ENCODE data around the gene TECTA.
"Not testable (repeated sequence)": the region's sequence is repeated elsewhere in the genome, so short reads cannot be mapped to it uniquely, and the experiment has no call there.

The TECTA gene

DNA sequence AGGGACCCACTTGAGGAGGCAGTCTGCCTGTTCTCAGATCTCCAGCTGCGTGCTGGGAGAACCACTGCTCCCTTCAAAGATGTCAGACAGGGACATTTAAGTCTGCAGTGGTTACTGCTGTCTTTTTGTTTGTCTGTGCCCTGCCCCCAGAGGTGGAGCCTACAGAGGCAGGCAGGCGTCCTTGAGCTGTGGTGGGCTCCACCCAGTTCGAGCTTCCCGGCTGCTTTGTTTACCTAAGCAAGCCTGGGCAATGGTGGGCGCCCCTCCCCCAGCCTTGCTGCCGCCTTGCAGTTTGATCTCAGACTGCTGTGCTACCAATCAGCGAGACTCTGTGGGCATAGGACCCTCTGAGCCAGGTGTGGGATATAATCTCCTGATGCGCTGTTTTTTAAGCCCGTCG, 76.6 kb downstream of the TECTA start:
- not testable (repeated sequence) for DNase-seq (ENCODE audit: low read depth)

DNA sequence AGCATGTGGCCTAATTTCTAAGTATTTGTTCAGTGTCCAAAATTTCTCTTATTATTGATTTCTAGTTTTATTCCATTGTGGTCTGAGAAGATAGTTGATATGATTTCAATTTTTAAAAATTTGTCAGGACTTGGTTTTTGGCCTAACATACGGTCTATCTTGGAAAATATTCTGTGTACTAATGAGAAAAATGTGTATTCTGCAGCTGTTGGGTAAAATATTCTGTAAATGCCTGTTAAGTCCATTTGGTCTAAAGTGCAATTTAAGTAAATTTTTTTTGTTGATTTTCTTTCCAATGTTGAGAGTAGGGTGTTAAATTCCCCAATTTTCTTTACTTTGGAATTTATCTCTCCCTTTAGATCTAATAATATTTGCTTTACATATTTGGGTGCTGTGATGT, 78.3 kb downstream of the TECTA start:
- no peak for DNase-seq (ENCODE audit: low read depth)

DNA sequence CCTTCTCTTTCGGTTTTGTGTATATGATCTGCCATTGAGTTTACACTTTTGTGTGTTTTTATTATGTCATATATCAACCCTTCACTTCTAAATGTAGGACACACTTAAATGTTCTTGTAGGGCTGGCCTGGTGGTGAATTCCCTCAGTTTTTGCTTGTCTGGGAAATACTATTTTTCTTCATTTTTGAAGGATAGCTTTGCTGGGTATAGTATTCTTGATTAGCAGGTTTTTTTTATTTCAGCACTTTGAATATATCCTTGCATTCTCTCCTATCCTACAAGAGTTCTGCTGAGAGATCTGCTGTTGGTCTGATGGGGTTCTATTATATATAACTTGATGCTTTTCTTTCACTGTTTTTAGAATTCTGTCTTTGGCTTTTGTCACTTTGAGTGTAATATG, 79.1 kb downstream of the TECTA start:
- no peak for DNase-seq (ENCODE audit: low read depth)

DNA sequence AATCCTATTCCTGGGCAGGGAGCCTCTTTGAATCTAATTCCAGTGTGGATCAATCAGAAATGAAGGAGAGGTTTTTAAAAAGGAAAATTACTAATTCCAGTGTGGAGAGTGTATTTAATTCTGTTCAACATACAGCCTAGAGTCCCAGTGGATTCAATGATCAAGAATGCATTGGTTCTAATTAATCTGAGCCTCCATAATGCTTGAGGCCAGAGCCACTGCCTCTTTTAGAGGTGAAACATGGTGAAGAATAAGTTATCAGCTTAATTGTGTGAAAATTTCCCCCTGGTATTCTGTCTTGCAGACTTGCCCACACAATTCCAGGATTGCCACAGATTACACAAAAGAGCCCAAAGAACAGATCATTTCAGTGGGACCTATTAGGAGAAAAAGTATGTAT, 87.7 kb downstream of the TECTA start:
- DNase-seq (ENCODE audit: low read depth): no peak

DNA sequence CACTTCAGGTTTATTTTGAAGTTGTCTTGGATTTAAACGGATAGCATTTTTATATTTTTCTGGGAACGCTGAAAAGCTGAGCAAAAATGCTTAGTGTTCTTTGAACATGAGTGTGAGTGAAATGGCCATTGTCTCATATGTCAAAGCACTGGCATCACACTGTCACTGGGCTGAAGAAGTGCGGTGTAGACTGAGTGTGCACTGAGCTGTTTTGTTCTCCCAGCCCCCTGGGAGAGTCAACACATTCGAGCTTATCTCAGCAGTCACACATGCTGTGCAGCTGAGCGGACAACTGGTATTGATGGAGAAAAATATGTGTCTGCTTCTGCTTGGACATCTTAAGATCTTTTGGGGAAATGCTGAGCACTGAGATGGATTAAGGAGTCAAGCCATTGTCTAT, 90.8 kb downstream of the TECTA start:
- no peak for DNase-seq (ENCODE audit: low read depth)

DNA sequence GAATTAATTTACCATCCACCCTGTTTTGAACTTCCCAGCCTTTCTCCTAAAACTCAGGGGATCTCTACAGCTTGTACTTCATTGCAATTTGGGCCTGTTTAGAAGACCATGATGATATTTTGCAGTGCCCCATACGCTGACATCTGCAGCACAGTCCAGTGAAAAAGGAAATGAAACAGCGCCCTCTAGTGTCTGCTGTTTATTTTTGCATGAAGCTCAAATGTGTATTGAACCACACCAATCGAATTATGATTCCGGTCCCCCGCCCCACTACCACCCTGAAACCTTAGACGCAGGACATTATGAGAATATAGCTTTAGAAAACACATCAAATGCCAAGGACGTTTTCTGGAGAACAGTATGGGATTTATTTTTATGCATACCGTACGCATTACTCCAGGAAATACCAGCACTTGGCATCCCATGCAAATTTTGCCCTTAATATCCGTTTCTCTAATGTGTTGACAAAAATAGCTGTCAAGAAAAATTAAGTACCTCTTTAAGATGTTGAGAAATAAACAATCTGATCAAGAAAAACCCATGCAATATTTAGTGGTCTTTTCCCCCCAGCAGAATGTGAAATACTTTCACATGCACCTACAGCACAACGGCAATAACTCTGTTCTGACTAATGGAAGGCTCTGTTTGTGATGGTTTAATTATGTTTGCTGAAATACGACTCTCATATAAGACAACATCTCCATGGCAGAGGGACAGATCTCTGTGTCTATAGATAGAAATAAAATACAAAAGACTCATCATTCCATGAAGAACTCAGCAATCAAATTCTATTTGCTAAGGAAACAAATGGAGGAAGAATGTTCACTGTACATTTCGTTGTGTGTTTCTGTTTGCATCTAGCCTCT, 93.9 kb downstream of the TECTA start:
- no peak for DNase-seq (ENCODE audit: low read depth)

DNA sequence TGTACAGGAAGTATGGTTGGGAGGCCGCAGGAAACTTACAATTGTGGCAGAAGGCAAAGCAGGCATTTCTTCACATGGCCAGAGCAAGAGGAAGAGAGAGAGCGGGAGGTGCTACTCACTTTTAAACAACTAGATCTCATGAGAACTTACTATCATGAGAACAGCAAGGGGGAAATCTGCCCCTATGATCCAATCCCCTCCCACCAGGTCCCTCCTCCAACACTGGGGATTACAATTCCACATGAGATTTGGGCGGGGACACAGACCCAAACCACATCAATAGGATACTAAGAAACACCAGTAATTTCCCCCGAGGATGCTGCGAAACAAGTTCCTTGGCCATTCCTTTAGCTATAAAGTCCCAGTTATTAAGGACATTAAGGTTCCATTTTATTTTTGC, 97.4 kb downstream of the TECTA start:
- DNase-seq (ENCODE audit: low read depth): no peak

DNA sequence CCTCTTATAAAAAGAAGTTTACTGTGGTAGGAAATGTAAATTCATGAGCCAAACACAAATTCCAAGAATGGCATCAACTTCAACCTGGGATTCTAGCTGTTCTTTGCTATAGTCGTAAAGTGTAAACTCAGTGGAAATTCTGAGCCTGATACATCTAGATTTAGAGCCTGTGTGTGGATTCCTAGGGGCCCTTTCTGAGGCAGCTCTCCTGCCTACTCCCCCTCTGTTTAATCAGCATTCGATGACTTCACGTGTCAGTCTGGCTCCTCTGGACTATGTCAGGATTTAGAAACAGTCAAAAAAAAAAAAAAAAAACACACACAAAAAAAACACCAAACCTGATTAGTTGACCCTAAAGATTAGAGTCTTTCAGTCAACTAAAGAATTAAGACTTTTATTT, 98.5 kb downstream of the TECTA start:
- no peak for DNase-seq (ENCODE audit: low read depth)

DNA sequence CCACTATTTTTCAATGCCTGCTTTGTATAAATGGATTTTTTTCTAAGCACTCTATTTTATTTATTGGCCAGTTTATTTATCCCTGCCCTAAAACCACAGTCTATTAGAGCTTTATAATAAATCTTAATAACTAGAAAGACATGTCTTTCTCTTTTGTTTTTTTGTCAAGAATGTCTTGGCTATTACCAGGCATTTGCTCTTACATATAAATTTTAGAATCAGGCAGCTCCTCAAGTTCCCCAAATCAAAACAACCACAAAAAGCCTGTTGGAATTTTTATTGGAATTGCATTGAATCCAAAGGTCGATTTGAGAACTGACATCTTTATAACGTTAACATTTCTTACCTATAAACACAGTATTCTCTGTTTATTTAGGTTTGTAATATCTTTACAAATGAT, 105.8 kb downstream of the TECTA start:
- no peak for DNase-seq (ENCODE audit: low read depth)

DNA sequence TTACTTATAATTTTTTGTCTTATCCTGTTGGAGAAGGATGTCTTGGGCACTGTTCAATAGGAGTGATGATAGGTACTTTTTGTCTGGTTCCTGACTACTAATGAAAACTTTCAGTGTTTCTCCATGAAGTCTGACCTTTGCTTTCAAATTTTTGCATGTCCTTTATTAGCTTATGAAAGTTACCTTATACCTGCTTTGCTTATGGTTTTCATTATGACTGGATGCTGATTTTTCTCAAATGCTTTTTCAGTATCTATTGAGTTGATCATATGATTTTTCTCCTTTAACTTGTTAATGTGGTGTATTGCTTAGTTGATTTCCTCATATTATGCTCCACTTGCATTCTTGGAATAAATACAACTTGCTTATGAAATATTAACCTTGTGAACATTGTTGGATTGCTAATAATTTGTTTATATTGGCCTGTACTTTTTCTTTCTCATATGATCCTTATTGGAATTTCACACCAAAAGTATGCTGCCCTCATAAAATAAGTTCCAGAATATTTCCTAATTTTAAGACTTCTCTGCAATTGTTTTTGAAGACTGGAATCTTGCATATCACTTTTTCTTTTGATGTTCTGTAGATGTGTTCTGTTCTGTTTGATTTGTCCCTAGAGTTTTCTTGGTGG, 106.6 kb downstream of the TECTA start:
- DNase-seq (ENCODE audit: low read depth): no peak

DNA sequence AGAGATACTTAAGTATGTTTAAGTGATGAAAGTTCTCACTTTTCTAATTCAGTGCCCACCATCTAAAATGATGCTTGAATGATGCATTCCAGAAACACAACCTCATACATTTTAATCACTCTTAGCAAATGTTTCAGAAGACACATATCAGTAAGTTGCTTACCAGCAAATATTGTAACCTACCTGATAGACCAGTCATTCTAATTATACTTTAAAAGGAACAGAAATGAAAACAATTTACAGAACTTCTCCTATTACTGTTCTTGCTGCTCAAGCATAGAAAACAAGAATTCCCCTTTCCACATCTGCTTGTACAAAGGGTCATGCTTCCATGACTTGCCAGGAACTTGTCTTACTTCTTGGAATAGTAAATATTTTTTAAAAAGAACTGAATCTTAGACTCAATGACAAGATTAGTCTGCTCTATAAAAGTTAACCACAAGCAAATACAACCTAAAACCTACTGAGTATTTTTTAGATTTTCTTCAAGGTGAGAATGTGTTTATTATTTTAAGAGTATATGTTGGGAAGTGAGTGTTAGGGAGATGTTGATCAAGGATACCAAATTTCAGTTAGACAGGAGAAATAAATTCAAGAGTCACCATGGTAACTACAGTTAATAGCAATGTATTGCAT, 109.5 kb downstream of the TECTA start:
- DNase-seq (ENCODE audit: low read depth): no peak

DNA sequence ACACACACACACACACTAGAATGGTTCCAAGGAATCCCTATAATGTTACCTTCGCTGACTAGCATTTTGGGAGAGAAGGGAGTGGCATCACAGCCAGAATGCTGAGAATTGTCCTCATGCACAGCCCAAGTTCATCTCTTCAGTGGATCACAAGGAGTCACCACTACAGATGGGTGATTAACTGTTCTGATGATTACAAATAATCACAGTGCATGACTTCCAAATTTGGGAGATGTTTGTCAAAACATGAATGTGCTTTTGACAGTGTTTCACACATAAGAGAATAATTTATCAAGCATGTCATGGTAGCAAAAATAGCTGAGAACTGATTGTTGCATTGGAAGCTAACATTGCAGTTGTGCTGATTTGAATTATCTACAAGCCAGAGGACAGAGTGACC, 110.6 kb downstream of the TECTA start:
- DNase-seq (ENCODE audit: low read depth): no peak

DNA sequence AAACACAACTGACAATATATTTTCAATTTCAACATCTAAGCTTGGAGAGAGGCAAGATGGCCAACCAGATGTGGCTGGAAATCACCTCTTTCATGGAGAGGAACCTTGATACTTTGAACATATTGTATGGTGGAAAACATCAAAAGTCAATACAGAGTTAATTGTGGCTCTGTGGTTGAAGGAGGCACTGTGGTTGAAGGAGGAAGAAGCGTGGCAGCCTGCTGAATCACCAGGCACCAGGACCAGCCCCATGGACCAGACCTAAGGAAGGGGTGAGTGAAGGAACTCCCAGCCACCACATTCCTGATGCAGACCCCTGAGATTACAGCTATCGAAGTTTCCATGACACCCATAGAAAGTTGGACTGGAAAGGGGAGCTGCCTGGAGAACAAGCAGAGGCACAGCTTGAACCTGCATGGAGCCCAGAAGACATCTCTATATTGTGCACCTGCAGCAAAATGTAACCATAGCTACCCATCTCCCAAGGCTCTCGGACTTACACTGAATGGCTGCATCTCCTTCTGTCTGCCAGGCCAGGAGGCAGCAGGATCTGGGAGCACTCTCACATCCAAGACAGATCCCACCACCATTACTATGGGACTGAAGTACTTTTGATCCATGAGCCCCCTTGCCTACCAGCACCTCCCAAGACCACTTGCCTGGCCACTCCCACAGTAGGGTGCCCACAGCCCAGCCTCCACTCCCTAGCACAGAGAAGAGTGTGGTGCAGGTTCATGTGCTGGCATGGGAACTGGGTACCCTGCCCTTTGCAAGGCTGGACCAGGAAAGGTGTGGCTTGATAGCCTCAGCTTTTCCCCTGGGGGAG, 111.7 kb downstream of the TECTA start:
- DNase-seq (ENCODE audit: low read depth): no peak

DNA sequence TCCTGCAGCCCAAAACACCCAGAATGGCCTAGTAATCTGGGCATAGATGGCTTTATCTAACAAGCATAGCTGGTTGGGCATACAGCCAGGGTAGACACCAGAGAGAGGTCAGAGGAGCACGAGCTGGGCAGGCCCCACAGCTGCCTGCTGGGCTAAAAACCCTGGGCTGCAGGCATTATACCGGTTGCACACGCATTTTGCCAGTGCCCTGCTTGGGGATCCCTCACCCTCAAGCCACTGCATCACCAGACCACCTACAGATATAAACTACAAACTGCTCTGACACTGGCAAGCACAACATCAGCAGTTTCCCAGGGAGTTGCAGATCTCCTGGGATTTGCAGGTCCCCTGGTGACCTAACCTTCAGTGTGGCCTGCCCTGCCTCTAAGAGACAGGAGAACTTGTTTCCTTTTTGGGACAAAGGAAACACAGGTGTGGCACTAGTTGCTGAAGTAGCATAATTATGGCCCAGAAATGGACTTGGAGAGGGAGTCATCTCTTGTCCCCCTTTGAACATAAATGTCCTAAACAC, 112.4 kb downstream of the TECTA start:
- no peak for DNase-seq (ENCODE audit: low read depth)

DNA sequence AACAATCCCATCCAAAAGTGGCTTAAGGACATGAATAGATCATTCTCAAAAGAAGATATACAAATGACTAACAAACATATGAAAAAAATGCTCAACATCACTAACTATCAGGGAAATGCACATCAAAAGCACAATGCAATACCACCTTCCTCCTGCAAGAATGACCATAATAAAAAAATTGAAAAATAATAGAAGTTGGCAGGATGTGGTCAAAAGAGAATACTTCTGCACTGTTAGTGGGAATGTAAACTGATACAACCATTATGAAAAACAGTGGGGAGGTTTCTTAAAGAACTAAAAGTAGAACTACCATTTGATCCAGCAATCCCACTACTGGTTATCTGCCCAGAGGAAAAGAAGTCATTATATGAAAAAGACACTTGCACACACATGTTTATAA, 113.8 kb downstream of the TECTA start:
- DNase-seq (ENCODE audit: low read depth): no peak

DNA sequence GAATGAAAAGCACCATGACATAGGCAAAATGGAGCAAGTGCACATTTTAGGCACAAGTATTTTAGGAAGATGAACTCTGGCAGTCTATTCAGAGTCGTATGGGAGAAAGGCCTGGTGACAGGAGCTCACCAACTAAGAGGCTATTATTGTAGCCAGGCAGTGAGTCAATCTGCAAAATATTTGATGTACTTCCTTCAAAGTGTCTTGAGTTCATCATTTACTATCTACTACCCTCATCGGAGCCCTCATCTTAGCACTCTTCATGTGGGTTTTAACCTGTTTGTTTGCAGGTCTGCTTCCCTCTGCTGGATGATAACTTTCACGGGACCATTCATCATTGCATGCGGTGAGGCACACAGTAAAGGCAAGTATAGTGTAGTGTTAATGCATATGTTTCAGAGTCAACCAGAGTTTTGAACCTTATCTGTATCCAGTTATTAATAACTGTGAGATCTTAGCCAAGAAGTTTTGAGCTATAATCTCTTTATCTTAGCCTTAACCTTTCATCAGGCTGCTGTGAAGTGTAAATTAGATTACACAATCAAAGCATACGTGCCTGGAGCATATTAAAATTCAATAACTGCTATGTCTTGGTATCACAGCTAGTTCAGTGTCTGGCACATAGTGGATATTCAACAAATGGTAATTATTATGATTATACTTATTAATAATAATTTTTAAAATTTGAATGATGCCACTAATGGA, 120.6 kb downstream of the TECTA start:
- no peak for DNase-seq (ENCODE audit: low read depth)

DNA sequence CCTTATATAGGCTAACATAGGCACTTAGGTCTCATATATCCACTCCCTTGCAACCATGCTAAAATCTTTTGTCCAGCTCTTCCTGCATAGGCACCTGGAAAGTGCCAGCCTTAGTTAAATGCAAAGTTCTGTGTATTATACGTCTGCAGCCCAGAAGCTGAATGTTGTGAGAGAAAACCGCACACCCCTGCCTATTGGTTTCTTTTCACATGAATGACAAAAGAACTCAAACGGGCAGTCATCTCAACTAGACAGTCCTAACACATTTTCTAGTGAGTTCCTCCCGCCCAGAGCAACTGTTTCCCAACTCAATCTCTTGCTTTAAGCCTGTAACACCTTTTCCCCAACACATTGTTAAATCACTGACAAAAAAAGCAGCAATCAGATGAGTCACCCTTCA, 122.1 kb downstream of the TECTA start:
- no peak for DNase-seq (ENCODE audit: low read depth)

DNA sequence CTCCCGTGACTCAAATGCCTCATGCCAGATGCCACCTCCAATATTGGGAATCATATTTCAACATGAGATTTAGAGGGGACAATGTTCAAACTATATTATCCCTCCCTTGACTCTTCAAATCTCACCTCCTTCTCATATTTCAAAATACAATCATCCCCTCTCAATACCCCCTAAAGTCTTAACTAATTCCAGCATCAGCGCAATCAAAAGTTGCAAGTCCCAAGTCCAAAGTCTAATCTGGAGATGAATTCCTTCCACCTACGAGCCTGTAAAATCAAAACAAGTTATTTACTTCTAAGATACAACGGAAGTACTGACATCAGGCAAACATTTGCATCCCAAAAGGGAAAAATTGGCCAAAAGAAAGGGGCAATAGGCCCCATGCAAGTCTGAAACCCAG, 124.3 kb downstream of the TECTA start:
- no peak for DNase-seq (ENCODE audit: low read depth)

DNA sequence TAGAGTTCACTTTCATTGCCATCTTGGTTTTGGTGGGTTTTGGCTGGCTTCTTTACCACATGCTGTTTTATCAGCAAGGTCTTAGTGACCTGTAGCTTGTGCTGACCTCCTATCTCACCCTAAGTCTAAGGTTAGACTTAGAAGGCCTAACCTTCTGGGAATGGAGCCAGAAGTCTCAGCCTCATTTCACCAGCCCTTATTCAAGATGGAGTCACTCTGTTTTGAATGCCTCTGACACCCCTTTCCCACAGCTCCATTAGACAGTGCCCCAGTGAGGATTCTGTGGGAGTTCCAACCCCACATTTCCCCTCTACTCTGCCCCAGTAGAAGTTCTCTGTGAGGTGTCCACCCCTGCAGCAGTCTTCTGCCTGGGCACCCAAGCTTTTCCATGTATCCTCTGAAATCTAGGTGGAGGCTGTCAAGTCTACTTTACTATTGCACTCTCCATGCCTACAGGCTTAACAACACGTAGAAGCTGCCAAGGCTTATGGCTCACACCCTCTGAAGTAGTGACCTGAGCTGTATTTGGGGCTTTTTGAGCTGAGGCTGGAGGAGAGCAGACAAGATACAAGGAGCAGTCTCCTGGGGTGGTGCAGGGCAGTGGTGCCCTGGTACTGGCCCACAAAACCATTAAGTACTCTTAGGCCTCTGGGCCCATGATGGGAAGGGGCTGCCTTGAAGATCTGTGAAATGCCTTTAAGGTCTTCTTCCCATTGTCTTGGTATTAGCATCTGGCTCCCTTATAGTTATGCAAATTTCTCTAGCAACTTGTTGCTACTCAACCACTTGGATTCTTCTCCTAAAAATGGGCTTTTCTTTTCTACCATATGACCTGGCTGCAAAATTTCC, 125.6 kb downstream of the TECTA start:
- no peak for DNase-seq (ENCODE audit: low read depth)

DNA sequence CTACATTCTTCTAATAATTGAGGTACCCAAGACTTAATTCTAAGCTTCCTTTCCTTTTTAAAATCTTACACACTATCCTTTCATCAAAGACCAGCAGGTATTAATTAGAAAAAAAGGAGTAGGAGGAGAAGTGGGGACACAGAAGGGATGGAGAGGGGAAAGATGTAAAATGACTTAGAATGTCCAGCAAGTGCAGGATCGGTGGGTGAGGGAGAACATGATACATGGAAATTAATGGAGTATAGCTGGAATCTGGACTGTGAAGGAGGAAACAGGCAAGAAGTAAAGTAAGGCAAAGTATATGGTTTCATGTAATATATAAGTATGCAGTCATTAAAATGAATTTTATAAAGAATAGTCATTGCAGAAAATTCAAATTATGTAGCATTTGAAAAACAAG, 127.8 kb downstream of the TECTA start:
- DNase-seq (ENCODE audit: low read depth): no peak

Data from GM04503 (cell line).